Stimulated activated CD4-positive, alpha-beta T cell treated with anti-CD3 and anti-CD28 coated beads, Interleukin-2, amount 100 ng/mL, for 24 hours (primary cell): ENCODE results near the gene PAMR1.

ENCODE experiments used
- DNase-seq, 2 donors: peaks; one replicate each; pipeline ENCODE4 v3.0.0-alpha.2; 2020

The PAMR1 gene

DNA sequence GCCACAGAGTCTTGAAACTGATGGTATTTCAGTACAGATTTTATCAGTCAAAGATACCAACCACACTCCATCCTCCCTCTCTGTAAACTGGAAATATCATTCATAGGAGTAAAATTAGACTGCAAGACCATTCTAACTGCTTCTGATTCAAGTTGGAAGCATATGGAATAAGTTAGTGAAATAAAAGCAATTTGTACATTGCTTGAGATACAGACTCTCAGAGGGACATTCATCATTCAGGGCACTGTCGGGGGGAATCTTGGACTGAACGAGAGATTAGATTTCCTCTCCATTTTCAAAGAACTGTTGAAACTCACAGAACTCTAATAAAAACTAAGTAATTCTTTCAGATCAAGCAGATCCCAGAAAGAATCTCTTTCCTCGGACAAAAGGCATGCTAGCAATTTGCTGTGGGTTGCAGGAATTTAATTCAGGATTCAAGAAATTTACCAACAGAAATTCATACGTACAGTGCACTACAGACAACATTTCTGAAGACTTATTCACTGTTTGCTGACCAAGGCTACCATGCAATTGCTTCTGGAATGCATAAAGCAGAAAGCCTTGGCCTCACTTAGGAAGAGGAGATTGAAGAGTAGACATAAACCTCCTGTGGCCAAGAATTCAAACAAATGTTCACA, 34.1 kb downstream of the PAMR1 start:
- DNase-seq: no peak

GRCh38 chr11:35488117-35488516, 37.3 kb downstream of the PAMR1 start:
- no peak for DNase-seq

DNA sequence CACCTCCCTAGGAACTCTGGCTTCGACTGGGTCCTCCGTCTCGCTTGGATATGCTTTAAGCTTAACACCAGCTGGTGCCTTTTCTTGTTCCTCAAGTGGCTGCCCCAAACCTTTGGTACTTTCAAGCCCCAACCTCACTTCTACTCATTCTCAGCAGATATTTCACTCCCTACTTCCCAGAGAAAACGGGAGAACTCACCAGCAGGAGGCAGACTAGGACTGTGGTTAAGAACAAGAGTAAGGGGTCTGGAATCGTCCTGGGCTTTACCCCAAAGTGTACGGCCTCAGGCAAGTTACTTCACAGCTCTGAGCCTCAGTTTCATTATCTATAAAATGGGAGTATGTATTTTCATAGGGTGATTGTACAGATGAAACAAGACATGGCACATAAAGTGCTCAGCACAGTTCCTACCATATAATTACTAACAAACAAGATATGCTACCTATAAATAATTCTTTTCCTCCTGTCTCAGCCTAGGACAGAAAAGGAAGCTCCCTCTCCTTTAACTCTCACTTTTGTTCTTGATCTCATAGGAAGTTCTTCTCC, 37.8 kb downstream of the PAMR1 start:
- DNase-seq: peak in 1 of 2 donors; percentile 8

GRCh38 chr11:35486934-35487333, 38.5 kb downstream of the PAMR1 start:
- DNase-seq: no peak

GRCh38 chr11:35486446-35486845, 39.0 kb downstream of the PAMR1 start:
- no peak for DNase-seq

DNA sequence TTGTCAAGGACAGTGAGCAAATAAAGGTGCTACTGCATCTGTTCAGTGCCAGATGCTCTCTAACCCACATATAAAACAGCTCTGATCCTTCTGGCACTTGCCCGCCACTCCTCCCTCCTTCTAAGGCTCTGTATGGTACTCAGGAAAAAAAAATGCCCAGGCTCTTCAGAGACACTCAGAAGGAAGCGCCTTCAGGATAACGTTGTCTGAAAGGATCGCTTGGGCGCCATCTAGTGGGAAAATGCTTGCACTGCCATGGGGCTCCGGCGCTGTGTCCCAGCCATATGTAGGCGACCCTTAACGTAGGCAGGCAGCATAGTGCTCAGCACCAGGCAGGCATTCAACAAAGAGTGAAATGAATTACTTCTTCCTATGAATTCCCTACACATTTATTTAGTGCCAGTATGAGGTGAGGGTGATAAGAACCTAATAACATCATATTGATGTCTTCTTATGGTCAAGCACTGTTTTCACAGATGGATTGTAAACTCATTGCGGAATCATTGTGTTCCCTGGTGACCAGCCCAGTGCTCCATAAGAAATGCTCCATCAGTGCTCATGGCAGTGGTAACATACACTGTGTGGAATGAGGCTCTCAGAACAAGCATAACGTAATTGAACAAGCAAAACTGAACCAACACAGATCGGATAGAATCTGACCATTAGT, 39.6 kb downstream of the PAMR1 start:
- peak; percentile 83 to 85 for DNase-seq

DNA sequence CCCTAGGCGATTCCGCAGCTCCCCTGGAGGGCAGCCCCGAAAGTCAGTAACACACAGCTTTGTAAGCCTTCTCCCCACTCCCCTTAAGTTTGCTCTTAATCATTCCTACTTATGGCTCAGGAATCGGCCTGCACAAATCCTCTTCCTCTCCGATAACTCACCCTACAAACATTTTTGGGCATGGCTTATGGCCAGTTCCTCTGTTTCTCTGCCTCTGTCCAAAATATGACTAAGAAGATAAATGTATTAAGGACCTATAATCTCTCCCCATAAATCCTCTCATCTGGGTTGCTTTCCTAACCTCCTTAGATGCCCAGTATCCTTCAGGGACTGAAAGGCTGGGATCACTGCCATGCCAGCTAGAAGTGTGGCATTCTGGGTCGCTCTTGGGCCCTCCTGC, 41.0 kb downstream of the PAMR1 start:
- no peak for DNase-seq

GRCh38 chr11:35483131-35483820, 42.1 kb downstream of the PAMR1 start:
- DNase-seq: no peak

DNA sequence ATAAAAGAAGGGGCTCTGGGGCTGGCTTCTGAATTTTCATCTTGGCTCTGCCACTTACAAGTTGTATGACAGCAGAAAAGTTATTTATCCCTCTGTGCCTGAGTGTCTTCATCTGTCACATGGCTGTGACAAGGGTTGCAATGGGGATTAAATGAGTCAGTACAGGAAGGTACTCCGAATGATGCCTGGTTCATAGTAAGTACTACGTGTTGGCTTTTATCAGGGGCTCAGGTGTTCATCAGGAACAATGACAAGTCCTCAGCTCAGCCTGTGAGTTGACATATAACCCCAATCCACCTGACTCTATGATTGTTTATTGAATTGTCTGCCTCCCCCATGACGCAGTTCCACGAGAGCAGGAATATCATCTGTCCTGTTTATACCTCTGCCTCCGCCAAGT, 45.7 kb downstream of the PAMR1 start:
- no peak for DNase-seq

DNA sequence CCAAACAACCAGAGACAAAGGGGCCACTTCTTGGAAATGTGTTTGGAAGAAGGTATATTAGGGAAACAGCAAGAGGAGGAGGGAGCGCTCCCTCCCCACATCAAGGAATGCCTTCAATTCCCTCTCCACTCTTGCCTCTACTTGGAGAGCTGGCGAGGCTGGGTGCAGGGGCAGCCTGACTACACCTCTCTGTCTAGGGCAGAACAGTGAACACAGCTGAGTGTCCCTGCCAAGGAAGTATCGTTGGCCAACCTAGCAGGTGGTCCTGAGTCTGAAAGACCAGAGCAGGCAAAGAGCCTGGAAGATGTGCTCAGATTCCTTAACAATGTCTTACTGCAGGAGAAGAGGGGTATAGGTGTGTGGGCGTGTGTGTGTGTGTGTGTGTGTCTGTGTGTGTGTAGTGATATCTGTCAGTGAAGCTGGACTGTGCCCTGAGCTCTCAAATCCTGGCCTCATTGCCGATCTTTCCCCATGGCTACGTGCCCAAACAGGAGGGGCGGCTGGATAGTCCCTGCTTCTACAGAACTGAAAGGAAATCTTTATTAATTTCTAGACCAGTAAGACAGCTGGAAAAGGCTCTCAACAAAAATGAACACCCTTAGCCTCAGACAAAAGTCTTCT, 46.8 kb downstream of the PAMR1 start:
- DNase-seq: no peak

DNA sequence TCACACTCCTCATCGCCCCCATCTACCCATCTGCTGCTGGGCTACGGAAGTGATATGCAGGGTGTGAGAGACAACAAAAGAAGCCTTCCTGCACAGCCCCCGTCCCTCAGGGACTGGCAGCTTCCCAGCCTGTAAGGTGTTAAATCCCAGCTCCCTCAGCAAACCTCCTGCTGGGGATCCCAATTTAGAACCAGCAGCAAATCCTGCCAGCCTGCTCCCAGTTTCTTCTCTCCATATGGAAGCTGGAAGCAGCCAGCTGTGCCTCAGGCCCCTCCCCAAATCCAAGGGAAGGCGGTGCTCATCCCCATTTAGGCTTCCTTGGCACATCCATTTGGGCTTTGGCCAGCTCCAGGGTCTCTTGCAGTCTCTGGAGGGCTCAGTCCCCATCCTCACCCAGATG, 47.5 kb downstream of the PAMR1 start:
- DNase-seq: no peak

DNA sequence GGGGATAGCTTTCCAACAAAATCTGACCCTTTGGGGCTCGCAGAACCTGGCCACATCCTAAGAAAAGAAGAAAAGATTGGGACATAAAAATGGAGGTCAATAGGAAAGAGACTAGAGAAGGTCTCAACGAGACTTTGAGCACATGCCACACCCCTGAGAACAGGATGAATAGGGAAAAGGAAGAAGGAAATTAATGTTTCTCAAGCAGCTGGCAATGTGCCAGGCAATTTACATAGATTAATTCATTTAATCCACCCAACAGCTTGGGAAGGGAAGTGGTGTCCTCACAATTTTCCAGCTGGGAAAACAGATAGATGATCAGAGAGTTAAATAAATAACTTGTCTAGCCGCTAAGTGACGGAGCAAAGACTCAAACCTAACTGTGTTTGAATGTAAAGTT, 50.7 kb downstream of the PAMR1 start:
- no peak for DNase-seq

DNA sequence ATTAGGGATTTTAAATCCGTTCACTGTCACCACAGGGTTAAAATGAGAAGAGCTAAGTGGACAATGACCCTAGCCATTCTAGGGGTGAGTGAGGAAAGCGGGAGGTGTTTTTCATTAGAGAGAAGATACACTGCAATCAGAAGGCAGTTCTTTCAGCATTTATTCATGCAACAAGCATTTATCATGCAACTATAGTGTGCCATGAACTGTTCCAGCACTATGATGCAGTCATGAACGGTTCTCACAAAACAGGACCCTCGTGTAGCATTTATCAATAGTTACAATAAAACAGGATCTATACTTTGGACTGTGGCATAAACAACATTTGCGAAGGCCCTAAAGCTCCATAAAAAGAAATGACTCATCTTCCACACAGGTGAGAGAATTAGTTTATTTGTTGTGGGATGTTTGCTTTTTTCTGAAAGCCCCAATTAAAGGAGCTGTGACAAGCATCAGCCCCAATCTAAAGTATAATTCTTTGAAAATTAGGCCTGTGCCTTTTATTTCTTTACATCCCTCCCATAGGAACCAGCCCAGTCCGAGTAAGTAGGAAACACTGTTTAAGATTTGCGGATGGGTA, 51.5 kb downstream of the PAMR1 start:
- DNase-seq: no peak

DNA sequence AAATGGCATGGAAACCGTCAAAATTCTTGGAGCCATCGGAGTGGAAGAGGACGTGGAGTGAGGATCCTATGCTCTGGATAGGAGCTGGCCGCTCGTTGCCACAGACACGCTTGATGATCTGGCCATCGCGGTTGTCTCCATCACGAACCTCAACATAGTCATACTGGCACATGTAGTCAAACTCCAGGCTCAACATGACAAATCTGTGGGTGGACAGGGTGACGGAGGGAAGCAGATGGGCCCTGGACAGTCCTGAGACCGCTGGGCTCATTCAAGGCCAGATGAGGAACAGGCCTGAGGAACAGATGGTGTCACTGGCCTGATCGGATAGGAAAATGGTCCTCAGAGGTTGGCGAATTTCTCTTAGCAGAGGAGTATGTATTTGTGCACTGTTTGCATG, 54.8 kb downstream of the PAMR1 start:
- no peak for DNase-seq

- DNase-seq: no peak
Measured at GRCh38 chr11:35466058-35466457, 59.4 kb downstream of the PAMR1 start.

- DNase-seq: no peak
Measured at GRCh38 chr11:35464308-35464707, 61.1 kb downstream of the PAMR1 start.

- no peak for DNase-seq
Measured at GRCh38 chr11:35463331-35463751, 62.1 kb downstream of the PAMR1 start.

DNA sequence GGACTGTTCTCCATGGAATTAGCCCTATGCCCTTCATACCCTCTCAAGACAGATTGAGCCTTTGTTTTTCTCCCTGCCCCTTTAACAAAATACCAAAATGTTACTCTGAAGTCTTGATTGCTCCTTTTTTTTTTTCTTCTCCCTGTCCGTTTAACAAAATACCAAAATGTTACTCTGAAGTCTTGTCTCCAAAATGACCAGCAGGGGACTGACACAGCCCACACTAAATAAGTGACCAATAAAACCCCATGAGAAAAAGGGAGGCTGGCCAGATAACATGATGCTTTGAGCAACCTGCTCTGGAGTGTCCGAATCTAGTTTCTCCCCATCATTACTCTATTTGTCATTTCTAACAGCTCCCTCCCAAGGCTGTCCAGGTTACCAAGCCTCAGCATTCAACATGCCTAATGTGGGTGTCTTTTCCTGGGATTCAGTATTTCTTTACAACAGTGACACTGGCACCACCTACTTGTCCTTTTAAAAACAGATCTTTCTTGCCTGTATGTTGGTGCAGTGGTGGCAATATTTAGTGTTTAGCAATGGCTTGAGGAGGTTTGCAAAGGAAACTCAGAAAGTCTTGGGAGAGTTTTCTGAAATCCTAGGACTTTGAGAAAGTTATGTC, 63.4 kb downstream of the PAMR1 start:
- no peak for DNase-seq

GRCh38 chr11:35459489-35459888, 65.9 kb downstream of the PAMR1 start:
- no peak for DNase-seq

- no peak for DNase-seq
Measured at GRCh38 chr11:35458846-35459245, 66.6 kb downstream of the PAMR1 start.

- DNase-seq: no peak
Measured at GRCh38 chr11:35454362-35454761, 71.1 kb downstream of the PAMR1 start.

DNA sequence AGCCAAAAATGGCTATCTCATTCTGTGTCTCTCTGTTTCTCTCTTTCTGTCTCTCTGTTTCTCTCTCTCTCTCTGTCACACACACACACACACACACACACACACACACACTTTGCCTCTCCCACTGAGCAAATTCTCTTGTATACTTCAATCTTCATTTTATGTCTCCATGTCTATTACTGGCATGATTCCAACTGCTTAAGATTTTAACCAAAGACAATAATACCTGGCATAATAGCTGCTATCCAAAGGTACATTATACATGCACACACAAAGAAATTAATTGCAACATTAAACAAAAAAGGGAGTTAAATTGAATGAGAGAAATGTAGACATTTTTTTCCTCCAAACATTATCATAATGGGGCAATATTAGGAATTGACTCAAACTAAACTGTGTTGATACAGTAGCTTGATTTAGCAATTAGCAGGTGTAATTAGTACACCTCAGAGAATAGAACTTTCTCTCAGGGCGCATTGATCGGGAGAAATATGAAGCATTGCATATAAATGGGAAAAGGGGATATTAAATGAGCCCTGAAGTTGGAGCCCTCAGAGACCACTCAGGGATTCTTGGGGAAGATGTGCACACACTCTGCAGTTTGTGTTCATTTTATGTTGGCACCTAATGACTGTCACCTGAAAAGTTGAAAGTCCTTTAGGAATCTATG, 88.7 kb downstream of the PAMR1 start:
- no peak for DNase-seq
